ENCODE measurements around the gene CEACAM21.

CEACAM21 gene

DNA sequence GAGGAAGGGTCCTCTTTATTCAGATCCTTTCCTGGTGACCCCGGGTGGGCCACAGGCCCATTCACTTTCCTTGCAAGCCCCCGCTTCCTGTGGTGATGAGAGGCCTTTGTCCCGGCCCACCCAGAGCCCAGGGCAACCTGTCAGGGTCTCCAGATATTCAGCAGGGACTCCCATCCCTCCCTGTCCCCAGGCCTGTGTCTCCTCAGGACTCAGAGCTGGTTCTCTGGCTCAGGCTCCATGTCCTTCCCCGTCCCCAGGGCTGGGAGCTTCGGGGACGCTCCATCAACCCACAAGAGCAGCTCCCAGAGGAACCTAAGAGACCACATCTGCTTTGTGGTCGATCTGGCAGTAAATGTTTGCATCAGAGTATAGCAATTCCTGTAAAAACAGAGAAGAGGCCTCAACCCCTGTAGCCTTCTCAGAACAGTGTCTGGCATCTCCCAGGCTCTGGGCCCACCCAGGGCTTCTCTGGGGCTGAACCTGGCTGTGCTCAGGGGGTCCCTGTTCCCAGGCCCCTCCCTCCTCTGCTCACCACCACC, 43.1 kb downstream of the CEACAM21 start:
- no peak for DNase-seq (ENCODE audit: low read depth)

DNA sequence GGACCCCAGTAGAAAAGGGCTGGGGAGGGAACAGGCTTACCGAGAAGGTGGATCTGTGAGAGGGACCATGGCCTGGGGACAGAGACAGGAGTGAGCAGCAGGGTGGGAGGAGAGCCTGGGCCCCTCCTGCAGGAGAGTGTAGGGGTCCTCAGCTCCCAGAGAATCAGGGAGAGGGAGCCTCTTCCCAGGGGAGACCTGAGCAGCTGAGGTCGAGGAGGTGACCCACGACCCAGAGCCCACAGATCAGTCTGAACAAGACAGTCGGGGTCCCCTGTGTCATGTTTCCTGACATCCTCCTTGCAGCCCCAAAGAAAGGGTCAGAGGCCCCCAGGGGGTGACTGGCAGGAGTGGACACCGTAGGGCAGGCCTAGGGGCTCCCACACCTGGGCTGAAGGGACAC, 44.2 kb downstream of the CEACAM21 start:
- DNase-seq (ENCODE audit: low read depth): no peak

DNA sequence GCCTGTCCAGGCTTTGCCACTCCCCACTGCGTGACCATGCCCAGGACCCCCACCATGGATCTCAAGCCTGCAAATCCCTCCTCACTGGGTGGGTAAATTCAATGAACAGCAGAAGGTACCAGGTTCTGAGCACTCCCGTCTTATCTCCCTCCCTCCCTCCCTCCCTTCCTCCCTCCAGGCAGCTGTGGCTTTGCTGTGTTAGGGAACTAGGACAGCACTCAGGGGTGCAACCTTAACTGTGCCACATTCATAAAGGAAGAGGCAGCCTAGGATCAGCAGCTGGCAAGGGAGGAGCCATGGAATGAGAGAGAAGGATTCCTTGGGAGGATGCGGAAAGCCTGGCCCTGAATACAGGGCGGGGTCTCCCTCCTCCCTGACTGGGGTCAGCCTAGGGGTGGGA, 45.3 kb downstream of the CEACAM21 start:
- no peak for DNase-seq (ENCODE audit: low read depth)

DNA sequence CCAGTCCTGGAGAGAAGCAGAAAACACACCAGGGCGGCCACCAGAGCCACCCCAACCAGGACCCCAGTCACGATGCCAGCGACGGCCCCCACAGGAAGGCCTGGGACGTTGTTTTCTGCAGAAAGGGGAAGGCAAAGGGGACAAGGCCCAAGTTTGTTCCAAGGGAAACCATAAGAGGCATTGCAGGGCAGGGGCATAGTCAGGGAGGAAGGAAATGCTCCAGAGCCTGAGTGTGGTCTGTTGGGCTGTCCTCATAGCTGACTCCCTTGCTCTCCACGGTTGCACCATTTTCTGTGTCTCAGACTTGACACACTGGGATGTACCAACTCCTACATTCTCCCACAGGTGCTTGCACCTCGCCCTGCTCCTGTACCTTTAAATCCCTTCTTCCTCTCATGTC, 45.7 kb downstream of the CEACAM21 start:
- no peak for DNase-seq (ENCODE audit: low read depth)

DNA sequence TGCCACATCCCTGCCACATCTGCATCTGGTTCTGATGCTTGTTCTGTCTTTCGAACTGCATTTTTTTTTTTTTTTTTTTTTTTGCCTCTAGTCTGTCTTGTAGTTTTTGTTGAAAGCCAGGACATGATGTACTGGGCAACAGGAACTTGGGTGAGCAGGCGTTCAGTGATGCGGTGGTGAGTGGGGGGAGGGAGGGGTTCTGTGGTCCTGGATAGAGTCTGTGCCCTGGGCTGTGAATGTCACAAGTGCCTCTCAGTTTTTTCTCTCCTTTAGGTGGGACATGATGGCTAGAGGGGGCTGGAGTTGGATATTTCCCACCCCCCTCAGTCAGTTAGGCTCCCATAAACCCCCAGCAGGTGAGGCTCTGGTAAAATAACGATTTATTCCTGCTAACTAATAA, 47.4 kb downstream of the CEACAM21 start:
- no peak for DNase-seq (ENCODE audit: low read depth)

DNA sequence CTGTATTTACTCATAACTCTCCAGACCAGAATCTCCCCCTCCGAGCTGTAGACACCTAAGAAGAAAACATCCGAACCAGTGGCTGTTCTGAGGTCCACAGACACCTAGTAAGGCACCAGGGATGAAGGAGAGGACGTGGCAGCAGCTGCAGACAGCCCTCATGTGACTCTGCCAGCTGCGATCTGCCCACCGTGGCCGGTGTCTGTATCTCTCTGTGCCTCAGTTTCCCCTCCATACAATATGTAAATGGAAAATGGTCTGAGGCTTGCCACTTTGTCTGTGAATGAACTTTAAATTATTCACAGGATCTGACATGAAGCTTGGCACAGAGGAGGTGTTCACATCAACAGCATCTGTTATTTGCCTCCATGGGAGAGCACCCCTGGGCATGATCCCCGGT, 48.5 kb downstream of the CEACAM21 start:
- no peak for DNase-seq (ENCODE audit: low read depth)

DNA sequence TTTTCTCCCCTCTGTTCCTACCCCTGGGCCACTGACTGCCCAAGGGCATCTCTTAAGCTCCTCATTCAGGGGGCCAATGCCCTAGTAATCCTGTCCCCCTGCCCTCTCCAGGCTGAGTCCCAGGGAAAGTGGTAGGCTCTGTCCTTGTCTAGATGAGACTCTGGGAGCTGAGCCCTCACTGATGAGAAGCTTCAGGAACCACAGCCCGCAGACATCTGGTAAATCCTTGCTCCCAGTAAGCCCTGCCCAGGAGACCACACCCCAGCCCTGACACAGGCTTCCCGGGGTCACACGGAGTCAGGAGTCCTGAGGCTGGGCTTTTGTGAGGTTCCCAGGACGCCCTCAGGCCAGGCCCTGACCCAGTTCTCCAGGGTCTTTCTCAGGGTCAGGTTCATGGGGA, 49.0 kb downstream of the CEACAM21 start:
- no peak for DNase-seq (ENCODE audit: low read depth)

- no peak for DNase-seq (ENCODE audit: low read depth)
These were observed 50.3 kb downstream of the CEACAM21 start for GRCh38 chr19:41626278-41626677.

- no peak for DNase-seq (ENCODE audit: low read depth)
These were observed 50.9 kb downstream of the CEACAM21 start, which contains the start of gene CEACAM4 for GRCh38 chr19:41626877-41627276. Gene CEACAM4 (minus strand): TSS chr19:41627074. CDS start chr19:41626963, 111 bp downstream.

DNA sequence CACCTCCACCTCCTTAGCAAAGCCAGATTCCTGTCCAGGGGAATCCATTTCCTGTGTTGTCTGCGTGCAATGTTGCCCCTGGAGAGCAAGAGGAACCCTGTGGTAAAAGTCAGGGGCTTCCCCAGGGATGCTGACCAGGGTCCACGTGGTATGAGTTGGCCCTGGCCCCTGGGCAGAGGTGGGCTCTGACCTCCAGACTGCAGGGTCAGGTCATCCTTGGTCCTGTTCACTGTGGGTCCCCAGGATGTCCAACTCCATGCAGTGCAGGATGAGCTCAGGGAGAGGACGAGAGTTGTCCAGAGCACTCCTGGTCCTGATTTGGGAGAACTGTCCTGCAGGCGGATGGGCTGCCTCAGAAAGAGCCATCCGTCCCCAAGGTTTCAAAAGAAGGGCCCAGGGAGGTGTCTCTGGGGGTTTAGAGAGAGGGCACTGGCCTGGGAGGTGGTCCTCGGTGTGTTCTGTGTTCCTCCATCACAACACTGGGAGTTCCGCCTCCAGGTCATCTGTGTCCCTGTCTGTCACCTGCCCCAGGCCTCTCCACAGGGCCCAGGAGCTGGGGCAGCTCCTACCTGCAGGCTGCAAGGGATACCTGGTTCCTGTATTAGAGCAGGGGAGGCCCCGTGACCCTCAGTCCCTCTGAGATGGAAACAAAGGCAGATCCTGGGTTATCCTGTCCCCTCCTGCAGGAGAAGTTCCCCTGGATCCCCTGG, 52.2 kb downstream of the CEACAM21 start:
- DNase-seq (ENCODE audit: low read depth): no peak
